SU-DHL-6 (cell line): Measurements from ENCODE around the gene NPHP4.

Experiments
- EZH2phosphoT487 ChIP-seq: fragments of 200-600 bp; sonication (generic), shearing (Covaris generic); conservative IDR thresholded peaks from 2 replicates; pipeline ENCODE4 v1.6.1; 2018; ENCODE audit warnings: mild to moderate bottlenecking, antibody characterized with exemption, low read length, moderate library complexity, mixed read lengths
- TF ChIP-seq, protein P1 (sequence below): fragments of 200-600 bp; sonication (generic); IDR thresholded peaks from one replicate; pipeline ENCODE4 v1.5.1; 2017; ENCODE audit warnings: antibody characterized with exemption, mild to moderate bottlenecking, low read length, moderate library complexity; ENCODE audit not compliant: insufficient read depth, poor library complexity, severe bottlenecking

DNA sequence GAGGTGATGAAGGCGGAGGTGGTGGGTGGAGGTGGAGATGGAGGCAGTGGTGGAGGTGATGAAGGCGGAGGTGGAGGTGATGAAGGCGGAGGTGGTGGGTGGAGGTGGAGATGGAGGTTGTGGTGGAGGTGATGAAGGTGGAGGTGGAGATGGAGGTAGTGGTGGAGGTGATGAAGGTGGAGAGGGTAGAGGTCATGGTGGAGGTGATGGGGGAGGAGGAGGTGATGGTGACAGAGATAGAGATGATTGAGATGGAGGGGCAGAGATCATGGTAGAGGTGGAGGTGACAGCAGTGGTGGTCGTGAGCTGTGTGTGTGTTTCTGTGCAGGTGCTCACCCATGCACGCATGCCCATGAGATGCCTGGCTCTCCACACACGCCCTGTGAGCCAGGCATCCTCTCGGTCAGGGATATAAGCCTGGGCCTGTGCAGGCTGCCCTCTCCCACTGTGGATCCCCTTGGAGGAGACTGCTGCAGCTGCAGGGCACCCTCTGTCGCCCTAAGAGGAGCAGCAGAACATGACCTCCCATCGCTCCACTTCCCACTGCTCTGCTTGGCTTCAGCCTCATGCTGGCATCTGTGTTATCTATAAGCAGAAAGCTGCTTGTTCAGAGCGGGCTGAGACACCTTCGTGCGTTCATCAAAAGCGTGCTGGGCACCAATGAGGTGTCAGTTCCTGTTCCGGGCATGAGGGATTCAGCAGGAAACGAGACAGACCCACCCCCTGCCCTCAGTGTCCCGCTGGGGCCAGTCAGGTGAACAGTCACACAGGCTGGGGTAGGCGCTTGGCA lies 20.5 kb upstream of the NPHP4 start:
- TF ChIP-seq, protein P1, sequence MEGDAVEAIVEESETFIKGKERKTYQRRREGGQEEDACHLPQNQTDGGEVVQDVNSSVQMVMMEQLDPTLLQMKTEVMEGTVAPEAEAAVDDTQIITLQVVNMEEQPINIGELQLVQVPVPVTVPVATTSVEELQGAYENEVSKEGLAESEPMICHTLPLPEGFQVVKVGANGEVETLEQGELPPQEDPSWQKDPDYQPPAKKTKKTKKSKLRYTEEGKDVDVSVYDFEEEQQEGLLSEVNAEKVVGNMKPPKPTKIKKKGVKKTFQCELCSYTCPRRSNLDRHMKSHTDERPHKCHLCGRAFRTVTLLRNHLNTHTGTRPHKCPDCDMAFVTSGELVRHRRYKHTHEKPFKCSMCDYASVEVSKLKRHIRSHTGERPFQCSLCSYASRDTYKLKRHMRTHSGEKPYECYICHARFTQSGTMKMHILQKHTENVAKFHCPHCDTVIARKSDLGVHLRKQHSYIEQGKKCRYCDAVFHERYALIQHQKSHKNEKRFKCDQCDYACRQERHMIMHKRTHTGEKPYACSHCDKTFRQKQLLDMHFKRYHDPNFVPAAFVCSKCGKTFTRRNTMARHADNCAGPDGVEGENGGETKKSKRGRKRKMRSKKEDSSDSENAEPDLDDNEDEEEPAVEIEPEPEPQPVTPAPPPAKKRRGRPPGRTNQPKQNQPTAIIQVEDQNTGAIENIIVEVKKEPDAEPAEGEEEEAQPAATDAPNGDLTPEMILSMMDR, result no peak
- TF ChIP-seq EZH2phosphoT487, result no peak
